HCT116 (cell line): ENCODE data around the gene SURF6. TPM values are rescaled to one million over a fixed set of nuclear protein-coding genes. Genes with fewer than 3 reads are reported as not detected.

Experiments
- ATAC-seq: fragments of 200-7000 bp; cut with Tn5 transposase; 2 replicates; pipeline ENCODE4 v1.9.1; 2020; ENCODE audit warnings: mild to moderate bottlenecking, moderate library complexity
- BruUV-seq: library from RNA; stranded (reverse); fragments of 400-500 nt; replicated peaks from 2 replicates; lab custom pipeline; 2021; lab: Mats Ljungman, UMichigan
- CTCF ChIA-PET: fragments of 300-600 bp; sonication (Branson Sonifier 250); formaldehyde crosslinking; loops from one replicate; lab custom pipeline; 2021; ENCODE audit warnings: antibody characterized with exemption; lab: Charles Lee
- POLR2A ChIA-PET: fragments of 300-600, 350-600 bp; sonication (Branson Sonifier 250); formaldehyde crosslinking; loops from one replicate; lab custom pipeline; 2021; ENCODE audit warnings: antibody characterized with exemption; lab: Charles Lee
- RAD21 ChIA-PET, 2 experiments: fragments of 300-600 bp; sonication (Branson Sonifier 250); formaldehyde crosslinking; loops; one replicate each; lab custom pipeline; 2023; ENCODE audit warnings: low total read pairs in 2 of 2; ENCODE audit not compliant: uncharacterized antibody in 2 of 2, unreplicated experiment in 2 of 2, low non-redundant PET in 1 of 2; lab: Charles Lee
- DNase-seq: peaks from one replicate; pipeline ENCODE4 v3.0.0-alpha.2; 2010; ENCODE audit warnings: low read depth, low spot score
- H2AFZ ChIP-seq: fragments of 200-600 bp; shearing (Covaris generic), sonication (generic); 2 replicates; pipeline ENCODE4 v1.6.1; 2017; ENCODE audit warnings: low read depth, mixed run types, mixed read lengths, antibody characterized with exemption, low read length; ENCODE audit not compliant: poor library complexity, severe bottlenecking
- H3K27ac ChIP-seq: 2 replicates; pipeline ENCODE4 v1.5.1; 2012; ENCODE audit warnings: low read depth, low read length
- H3K27me3 ChIP-seq: fragments of 200-600 bp; sonication (generic); 2 replicates; pipeline ENCODE4 v1.6.1; 2016; ENCODE audit warnings: mixed run types, low read length, mixed read lengths; ENCODE audit not compliant: insufficient read depth
- H3K36me3 ChIP-seq, 2 experiments: fragments of 200-500 bp in 1 of 2; fragments of 200-600 bp in 1 of 2; sonication (Bioruptor generic) in 1 of 2; sonication (generic) in 1 of 2; 2 replicates each; pipeline versions ENCODE4 v1.5.1 to v1.6.1; 2014 to 2016; ENCODE audit warnings: low read length in 2 of 2, inconsistent platforms in 1 of 2, mixed read lengths in 1 of 2, mixed run types in 1 of 2; ENCODE audit not compliant: insufficient read depth in 2 of 2, control insufficient read depth in 1 of 2
- H3K4me1 ChIP-seq, 2 experiments: fragments of 200-600 bp in 1 of 2; sonication (generic) in 1 of 2; 2 replicates each; pipeline versions ENCODE4 v1.5.1 to v1.6.1; 2012 to 2017; ENCODE audit warnings: low read length in 2 of 2, inconsistent platforms in 1 of 2, mild to moderate bottlenecking in 1 of 2, mixed read lengths in 1 of 2, mixed run types in 1 of 2, moderate library complexity in 1 of 2; ENCODE audit not compliant: insufficient read depth in 2 of 2, control insufficient read depth in 1 of 2
- H3K4me2 ChIP-seq: fragments of 200-600 bp; sonication (generic); 2 replicates; pipeline ENCODE4 v1.6.1; 2017; ENCODE audit warnings: mixed run types, low read length, mixed read lengths
- H3K4me3 ChIP-seq, 2 experiments: fragments of 200-600 bp in 1 of 2; sonication (generic) in 1 of 2; replicated peaks in 1 of 2; 2 replicates each; pipeline ENCODE4 v1.5.1; 2011 to 2016; ENCODE audit warnings: low read length in 2 of 2, control low read depth in 1 of 2, low read depth in 1 of 2, mild to moderate bottlenecking in 1 of 2, mixed read lengths in 1 of 2, mixed run types in 1 of 2
- H3K79me2 ChIP-seq: fragments of 200-600 bp; sonication (generic); 2 replicates; pipeline ENCODE4 v1.6.1; 2017; ENCODE audit warnings: mild to moderate bottlenecking, mixed run types, low read length, moderate library complexity, mixed read lengths; ENCODE audit not compliant: insufficient read depth
- H3K9ac ChIP-seq: fragments of 200-600 bp; sonication (generic); 2 replicates; pipeline ENCODE4 v1.6.1; 2016; ENCODE audit warnings: low read length, mixed read lengths
- H3K9me2 ChIP-seq: fragments of 200-600 bp; sonication (generic), shearing (Covaris generic); 2 replicates; pipeline ENCODE4 v1.6.1; 2017; ENCODE audit warnings: mixed run types, mild to moderate bottlenecking, moderate library complexity; ENCODE audit not compliant: insufficient read depth
- H3K9me3 ChIP-seq, 2 experiments: fragments of 200-500 bp in 1 of 2; fragments of 200-600 bp in 1 of 2; sonication (Bioruptor generic) in 1 of 2; sonication (generic) in 1 of 2; 2 replicates each; pipeline ENCODE4 v1.6.1; 2014 to 2017; ENCODE audit warnings: low read length in 2 of 2, mixed read lengths in 2 of 2, inconsistent platforms in 1 of 2, low read depth in 1 of 2, mild to moderate bottlenecking in 1 of 2, mixed run types in 1 of 2, moderate library complexity in 1 of 2; ENCODE audit not compliant: control insufficient read depth in 1 of 2, insufficient read depth in 1 of 2
- H4K20me1 ChIP-seq: fragments of 200-600 bp; sonication (generic), shearing (Covaris generic); 2 replicates; pipeline ENCODE4 v1.6.1; 2017; ENCODE audit warnings: mixed run types, mild to moderate bottlenecking, moderate library complexity; ENCODE audit not compliant: insufficient read depth
- ATF3 ChIP-seq: IDR thresholded peaks from 2 replicates; pipeline ENCODE4 v1.6.1; 2012
- CEBPB ChIP-seq: IDR thresholded peaks from 2 replicates; pipeline ENCODE4 v1.6.1; 2012; ENCODE audit warnings: low read depth
- CTCF ChIP-seq, 3 experiments: fragments of 200-600 bp in 1 of 3; sonication (generic) in 1 of 3; IDR thresholded peaks in 2 of 3; conservative IDR thresholded peaks in 1 of 3; 2 replicates each; pipeline ENCODE4 v1.5.1; 2012 to 2017; ENCODE audit warnings: low read depth in 2 of 3, low read length in 2 of 3, antibody characterized with exemption in 1 of 3, borderline replicate concordance in 1 of 3, control low read depth in 1 of 3, mild to moderate bottlenecking in 1 of 3, mixed read lengths in 1 of 3, mixed run types in 1 of 3, moderate library complexity in 1 of 3; ENCODE audit not compliant: insufficient read depth in 1 of 3
- EGR1 ChIP-seq: IDR thresholded peaks from 2 replicates; pipeline ENCODE4 v1.6.1; 2012; ENCODE audit warnings: low read depth
- ELF1 ChIP-seq: IDR thresholded peaks from 2 replicates; pipeline ENCODE4 v1.6.1; 2012; ENCODE audit warnings: low read depth, borderline replicate concordance
- FOSL1 ChIP-seq: IDR thresholded peaks from 2 replicates; pipeline ENCODE4 v1.6.1; 2012; ENCODE audit warnings: low read depth
- JUND ChIP-seq: IDR thresholded peaks from 2 replicates; pipeline ENCODE4 v1.6.1; 2012
- POLR2A ChIP-seq: IDR thresholded peaks from 2 replicates; pipeline ENCODE4 v1.7.0; 2011; ENCODE audit warnings: borderline replicate concordance; ENCODE audit not compliant: insufficient read depth, insufficient read length; ENCODE audit errors: extremely low read depth
- POLR2AphosphoS5 ChIP-seq: IDR thresholded peaks from 2 replicates; pipeline ENCODE4 v1.6.1; 2011; ENCODE audit warnings: mild to moderate bottlenecking, low read depth, low read length, moderate library complexity
- SP1 ChIP-seq: IDR thresholded peaks from 2 replicates; pipeline ENCODE4 v1.6.1; 2012; ENCODE audit warnings: low read depth
- SRF ChIP-seq: IDR thresholded peaks from 2 replicates; pipeline ENCODE4 v1.6.1; 2012; ENCODE audit warnings: low read depth
- TCF7L2 ChIP-seq: IDR thresholded peaks from 2 replicates; pipeline ENCODE4 v1.7.0; 2011; ENCODE audit warnings: borderline replicate concordance, inconsistent platforms; ENCODE audit not compliant: insufficient read depth, insufficient read length; ENCODE audit errors: extremely low read depth
- YY1 ChIP-seq: IDR thresholded peaks from 2 replicates; pipeline ENCODE4 v1.6.1; 2011; ENCODE audit warnings: low read length, low read depth, moderate library complexity, mild to moderate bottlenecking; ENCODE audit not compliant: insufficient replicate concordance; ENCODE audit errors: extremely low read depth
- ZBTB33 ChIP-seq: IDR thresholded peaks from 2 replicates; pipeline ENCODE4 v1.6.1; 2011; ENCODE audit warnings: mild to moderate bottlenecking, low read length, moderate library complexity; ENCODE audit not compliant: insufficient replicate concordance; ENCODE audit errors: extremely low read depth
- ZNF274 ChIP-seq: fragments of 200-500 bp; sonication (Bioruptor generic); IDR thresholded peaks from 2 replicates; pipeline ENCODE4 v1.6.1; 2014; ENCODE audit warnings: mild to moderate bottlenecking, low read depth, low read length, inconsistent platforms
- intact Hi-C: fragments of 100-400 bp; cut with micrococcal nuclease; formaldehyde crosslinking; loops from 2 replicates; pipeline ENCODE4 v1.10.0; 2022
- total RNA-seq: library from RNA; stranded (reverse); gene quantifications from one replicate; pipeline ENCODE4 v1.2.1, GENCODE V29; 2021; ENCODE audit not compliant: unreplicated experiment

The SURF6 gene
- total RNA-seq, 1 experiment from 2014 or later, result 30.1 TPM

GRCh38 chr9:133340916-133341315 is 4.9 kb upstream of the SURF6 start:
- H2AFZ ChIP-seq, result no peak overlapping the region
- H3K36me3 ChIP-seq, result peaks cover 33 to 45% of the 10 kb centered on the region in 2 experiments
- no peaks in the 10 kb centered on the region for H4K20me1 ChIP-seq
- no peak overlapping the region for H3K4me3 ChIP-seq
- H3K79me2 ChIP-seq, result peaks cover 9% of the 10 kb centered on the region
- peaks cover 3 to 11% of the 10 kb centered on the region in 2 experiments; a peak in 2 of 4 replicates for H3K4me1 ChIP-seq
- H3K9me2 ChIP-seq, result no peaks in the 10 kb centered on the region
- ChIA-PET RAD21 (no interaction called here), CTCF (no interaction called here), POLR2A (interaction anchor here (1.3 kb wide), 1 partner anchor 9 kb away, joined by 4 read pairs; no protein-coding TSS in a partner anchor)
- intact Hi-C loops, result no loop called here
- no peak overlapping the region for H3K4me2 ChIP-seq
- no peaks in the 10 kb centered on the region for H3K27me3 ChIP-seq
- no peak for DNase-seq
- H3K9me3 ChIP-seq, result no peaks in the 10 kb centered on the region
- no peak overlapping the region for H3K27ac ChIP-seq
- no TSS peak for BruUV-seq
- H3K9ac ChIP-seq, result no peak overlapping the region
- ATAC-seq, result no peak
- TF ChIP-seq POLR2A (no peak), ATF3 (no peak), EGR1 (no peak), CTCF (IDR thresholded peaks at IDR 0.05 in 2 of 3, conservative IDR thresholded peaks at IDR 0.05 in 1 of 3; ENCODE audit: borderline replicate concordance in 1 of 3, insufficient read depth in 1 of 3, low read depth in 2 of 3, low read length in 2 of 3) (no peak), ELF1 (no peak), TCF7L2 (no peak), JUND (no peak), ZNF274 (no peak), CEBPB (no peak), YY1 (no peak), FOSL1 (no peak), ZBTB33 (no peak), SP1 (no peak), SRF (no peak), POLR2AphosphoS5 (no peak)
